GM12878 (cell line): ENCODE data around the gene LAYN. TPM values are rescaled to one million over a fixed set of nuclear protein-coding genes. Genes with fewer than 3 reads are reported as not detected.

Experiments
- ATAC-seq: fragments of 200-7000 bp; cut with Tn5 transposase; 3 replicates; pipeline ENCODE4 v1.9.1; 2020; ENCODE audit warnings: mild to moderate bottlenecking, moderate library complexity
- BruUV-seq: library from RNA; stranded (reverse); fragments of 400-500 nt; replicated peaks from 2 replicates; lab custom pipeline; 2021; lab: Mats Ljungman, UMichigan
- CTCF ChIA-PET: fragments of 300-600 bp; sonication (Branson Sonifier 250); formaldehyde crosslinking; extraction: SDS; loops from one replicate; lab custom pipeline; 2021; ENCODE audit warnings: inconsistent platforms; lab: Yijun Ruan, JAX
- POLR2A ChIA-PET: fragments of 350-600 bp; formaldehyde crosslinking; extraction: SDS; loops from one replicate; lab custom pipeline; 2021; ENCODE audit warnings: inconsistent platforms; lab: Charles Lee
- RAD21 ChIA-PET: fragments of 300-600 bp; sonication (Branson Sonifier 250); formaldehyde crosslinking; loops from one replicate; lab custom pipeline; 2023; ENCODE audit warnings: antibody characterized with exemption; ENCODE audit not compliant: unreplicated experiment; lab: Charles Lee
- SMC1A ChIA-PET: fragments of 300-600 bp; sonication (Branson Sonifier 250); formaldehyde crosslinking; loops from one replicate; lab custom pipeline; 2023; ENCODE audit not compliant: unreplicated experiment, uncharacterized antibody; lab: Charles Lee
- DNase-seq: peaks from one replicate; pipeline ENCODE4 v3.0.0-alpha.2; 2011; ENCODE audit warnings: low read depth, low spot score
- FAIRE-seq: peaks from 3 replicates; lab custom pipeline; 2011; peaks lifted over from hg19 to GRCh38; lab: Jason Lieb, UNC
- H2AFZ ChIP-seq: 2 replicates; pipeline ENCODE4 v1.6.0; 2011; ENCODE audit warnings: low read depth, low read length, control low read depth; ENCODE audit not compliant: control insufficient read depth
- H3K27ac ChIP-seq: 2 replicates; pipeline ENCODE4 v1.5.1; 2011; ENCODE audit warnings: control low read depth; ENCODE audit not compliant: control insufficient read depth, insufficient read depth
- H3K27me3 ChIP-seq, 2 experiments: replicated peaks in 1 of 2; 2 replicates each; pipeline versions ENCODE4 v1.6.0 to v1.6.1; 2011; ENCODE audit warnings: low read length in 1 of 2; ENCODE audit not compliant: control insufficient read depth in 2 of 2, insufficient read depth in 2 of 2
- H3K36me3 ChIP-seq, 2 experiments: 2 replicates each; pipeline ENCODE4 v1.5.1; 2011; ENCODE audit warnings: low read length in 1 of 2; ENCODE audit not compliant: control insufficient read depth in 2 of 2, insufficient read depth in 2 of 2
- H3K4me1 ChIP-seq: 2 replicates; pipeline ENCODE4 v1.6.1; 2011; ENCODE audit warnings: mild to moderate bottlenecking, low read length, moderate library complexity, mixed read lengths; ENCODE audit not compliant: control insufficient read depth, insufficient read depth
- H3K4me2 ChIP-seq: 2 replicates; pipeline ENCODE4 v1.6.0; 2011; ENCODE audit warnings: control low read depth; ENCODE audit not compliant: control insufficient read depth, insufficient read depth
- H3K4me3 ChIP-seq: fragments of 200-600 bp; sonication (generic); 2 replicates; pipeline ENCODE4 v1.5.1; 2016
- H3K79me2 ChIP-seq: 2 replicates; pipeline ENCODE4 v1.6.0; 2011; ENCODE audit warnings: low read length; ENCODE audit not compliant: control insufficient read depth, insufficient read depth
- H3K9ac ChIP-seq: 2 replicates; pipeline ENCODE4 v1.8.0; 2011; ENCODE audit warnings: low read length, control low read depth, mixed read lengths; ENCODE audit not compliant: control insufficient read depth, insufficient read depth
- H3K9me3 ChIP-seq: replicated peaks from 3 replicates; pipeline ENCODE4 v1.5.1; 2011; ENCODE audit warnings: mild to moderate bottlenecking, low read length; ENCODE audit not compliant: control insufficient read depth, insufficient read depth
- H4K20me1 ChIP-seq: 2 replicates; pipeline ENCODE4 v1.6.0; 2011; ENCODE audit not compliant: control insufficient read depth, insufficient read depth
- TAF1 ChIP-seq: IDR thresholded peaks from 2 replicates; pipeline ENCODE4 v1.6.1; 2011; ENCODE audit warnings: mild to moderate bottlenecking, low read depth, low read length, borderline replicate concordance
- WGBS: methylation state at CpG from one replicate; pipeline ENCODE4 v1.1.6; 2016; ENCODE audit warnings: low lambda C conversion rate; ENCODE audit not compliant: insufficient replicate concordance, insufficient coverage; ENCODE audit errors: missing lambda C conversion rate; 5-methylcytosine and 5-hydroxymethylcytosine counted together
- in situ Hi-C: fragments of 300-500 bp; cut with MboI; formaldehyde crosslinking; loops from 9 replicates; pipeline ENCODE4 v1.14.3; 2018; ENCODE audit warnings: mixed read lengths
- intact Hi-C: fragments of 100-400 bp; cut with micrococcal nuclease; formaldehyde crosslinking; loops from one replicate; pipeline ENCODE4 v1.14.2; 2022; ENCODE audit not compliant: unreplicated experiment
- polyA plus RNA-seq, 11 experiments: library from polyadenylated mRNA; depleted of rRNA in 4 of 11; unstranded in 6 of 11; stranded (reverse) in 5 of 11; fragments of >200 nt; fragmentation: Nextera tagmentation in 4 of 11; fragmentation: Illumina TruSeq in 1 of 11; extraction: Ambion mirVana in 4 of 11; extraction: Trizol in 1 of 11; gene quantifications; 1 replicate in 1 of 11; 2 replicates in 10 of 11; pipeline versions ENCODE4 v1.2.1 to v1.2.3, GENCODE V29; 2011 to 2016; ENCODE audit warnings: inconsistent platforms in 2 of 11, missing spikeins in 2 of 11, low read depth in 1 of 11
- total RNA-seq, 4 experiments: library from RNA; depleted of rRNA in 3 of 4; stranded (reverse); fragments of >200 nt in 3 of 4; fragmentation: Illumina TruSeq in 1 of 4; extraction: Trizol in 1 of 4; gene quantifications; 2 replicates each; pipeline versions ENCODE4 v1.2.1 to v1.2.3, GENCODE V29; 2013 to 2021
- TF ChIP-seq, protein P1 (sequence below): fragments of 450-650 bp; IDR thresholded peaks from 2 replicates; pipeline ENCODE4 v1.6.1; 2016; ENCODE audit warnings: mild to moderate bottlenecking
- TF ChIP-seq, protein P2 (sequence below): fragments of 450-650 bp; IDR thresholded peaks from 2 replicates; pipeline ENCODE4 v1.6.1; 2017; ENCODE audit warnings: borderline replicate concordance

The LAYN gene
- total and polyA plus RNA-seq, 10 of the 15 experiments (the other 5 are each of a cell fraction or from before 2014, with no cell fraction given) = 0.06 to 0.14 (median 0.10) TPM; not detected in 7

DNA sequence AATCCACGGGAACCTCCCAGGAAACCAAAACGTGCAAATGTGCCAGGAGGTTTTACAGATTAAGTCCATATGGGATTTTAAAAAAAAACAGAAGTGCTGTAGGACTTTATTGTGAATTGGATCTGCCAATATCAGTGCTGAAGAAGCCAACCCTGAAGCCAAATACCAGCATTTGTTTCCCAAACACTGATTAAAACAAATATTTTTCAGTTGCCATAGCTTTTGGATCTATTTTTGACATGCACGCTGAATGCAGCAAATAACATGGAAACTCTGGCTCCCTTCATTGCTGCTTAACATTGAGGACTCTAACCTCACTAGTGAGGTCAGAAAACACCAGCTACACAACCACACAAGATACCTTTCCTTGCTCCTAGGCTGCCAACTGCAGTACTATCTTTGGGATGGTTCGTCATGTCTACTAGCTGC lies 33.3 kb downstream of the LAYN start:
- no peaks in the 10 kb centered on the region for H3K9me3 ChIP-seq
- no peak overlapping the region for H3K9ac ChIP-seq
- no peaks in the 10 kb centered on the region for H3K4me1 ChIP-seq
- 54% methylated on average over 4 of the region's 4 CpGs for WGBS
- no peak overlapping the region for H3K27ac ChIP-seq
- H3K36me3 ChIP-seq = no peaks in the 10 kb centered on the region
- no peak overlapping the region for H3K4me3 ChIP-seq
- no TSS peak for BruUV-seq
- ChIA-PET SMC1A (interaction anchor here (0.6 to 1.4 kb wide), 3 partner anchors 13 to 277 kb away, joined by 3 to 6 read pairs (median 4); no protein-coding TSS in a partner anchor), POLR2A (no interaction called here), CTCF (interaction anchor here (0.6 to 1.0 kb wide), 4 partner anchors 10 to 342 kb away, joined by 3 to 4 read pairs (median 3); no protein-coding TSS in a partner anchor), RAD21 (interaction anchor here (1.0 kb wide), 1 partner anchor 118 kb away, joined by 3 read pairs; no protein-coding TSS in a partner anchor)
- peak overlapping the region; percentile 51; the same call in 1 of the 2 replicates for H2AFZ ChIP-seq
- H3K4me2 ChIP-seq = 0 out of 2 replicates have a peak overlapping the region, but pooled peaks have one; percentile 73
- in situ Hi-C loops = no loop called here
- no peaks in the 10 kb centered on the region for H3K27me3 ChIP-seq
- intact Hi-C loops = no loop called here
- TF ChIP-seq TAF1 = no peak
- TF ChIP-seq, protein P1, sequence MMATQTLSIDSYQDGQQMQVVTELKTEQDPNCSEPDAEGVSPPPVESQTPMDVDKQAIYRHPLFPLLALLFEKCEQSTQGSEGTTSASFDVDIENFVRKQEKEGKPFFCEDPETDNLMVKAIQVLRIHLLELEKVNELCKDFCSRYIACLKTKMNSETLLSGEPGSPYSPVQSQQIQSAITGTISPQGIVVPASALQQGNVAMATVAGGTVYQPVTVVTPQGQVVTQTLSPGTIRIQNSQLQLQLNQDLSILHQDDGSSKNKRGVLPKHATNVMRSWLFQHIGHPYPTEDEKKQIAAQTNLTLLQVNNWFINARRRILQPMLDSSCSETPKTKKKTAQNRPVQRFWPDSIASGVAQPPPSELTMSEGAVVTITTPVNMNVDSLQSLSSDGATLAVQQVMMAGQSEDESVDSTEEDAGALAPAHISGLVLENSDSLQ = no peak
- TF ChIP-seq, protein P2, sequence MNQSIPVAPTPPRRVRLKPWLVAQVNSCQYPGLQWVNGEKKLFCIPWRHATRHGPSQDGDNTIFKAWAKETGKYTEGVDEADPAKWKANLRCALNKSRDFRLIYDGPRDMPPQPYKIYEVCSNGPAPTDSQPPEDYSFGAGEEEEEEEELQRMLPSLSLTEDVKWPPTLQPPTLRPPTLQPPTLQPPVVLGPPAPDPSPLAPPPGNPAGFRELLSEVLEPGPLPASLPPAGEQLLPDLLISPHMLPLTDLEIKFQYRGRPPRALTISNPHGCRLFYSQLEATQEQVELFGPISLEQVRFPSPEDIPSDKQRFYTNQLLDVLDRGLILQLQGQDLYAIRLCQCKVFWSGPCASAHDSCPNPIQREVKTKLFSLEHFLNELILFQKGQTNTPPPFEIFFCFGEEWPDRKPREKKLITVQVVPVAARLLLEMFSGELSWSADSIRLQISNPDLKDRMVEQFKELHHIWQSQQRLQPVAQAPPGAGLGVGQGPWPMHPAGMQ = no peak
- ATAC-seq = no peak
- no peak for FAIRE-seq
- no peaks in the 10 kb centered on the region for H4K20me1 ChIP-seq
- H3K79me2 ChIP-seq = no peaks in the 10 kb centered on the region
- no peak for DNase-seq
